Midbrain (tissue), 1 donor: ENCODE measurements around the gene GSG1L.

Source experiments
- DNase-seq: peaks from one replicate; lab custom pipeline; 2025; lab: John Stamatoyannopoulos, UW

GSG1L gene

DNA sequence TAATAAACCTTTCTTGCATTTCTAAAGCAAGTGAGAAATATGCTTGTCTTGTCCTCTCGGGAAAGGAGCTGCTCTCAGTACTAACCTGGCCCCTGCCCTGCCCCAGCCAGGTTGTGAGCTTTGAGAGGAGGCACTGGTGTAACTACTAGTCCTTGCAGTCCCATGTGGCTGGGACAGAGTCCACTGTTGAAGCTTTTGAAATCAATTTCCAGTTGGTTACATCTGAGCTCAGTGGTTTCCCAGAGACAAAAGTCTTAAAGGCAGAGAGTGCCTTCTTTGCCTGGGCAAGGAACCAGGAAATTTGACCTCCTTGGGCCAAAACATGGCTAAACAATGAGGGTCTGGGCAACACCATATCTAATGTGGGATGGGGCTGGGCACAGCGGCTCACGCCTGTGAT lies 48.7 kb downstream of the GSG1L start:
- DNase-seq = no peak

DNA sequence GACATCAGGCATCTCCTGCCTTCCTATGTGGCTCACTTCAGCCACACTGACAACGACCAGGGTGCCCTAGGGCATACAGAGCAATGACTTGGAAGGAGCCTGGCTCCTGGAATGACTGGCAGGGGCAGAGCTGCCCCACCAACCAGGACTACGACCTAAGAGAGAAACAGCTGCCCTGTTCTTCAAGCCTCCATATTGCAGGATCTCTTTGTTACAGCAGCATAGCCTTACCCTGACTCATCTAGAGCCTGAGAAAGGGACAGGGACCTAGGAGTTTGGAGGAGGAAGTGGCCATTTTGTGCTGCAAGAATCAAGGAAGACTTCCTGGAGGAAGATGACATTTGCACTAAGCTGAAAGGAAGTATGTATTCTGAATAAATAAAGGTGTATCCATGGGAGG lies 49.6 kb downstream of the GSG1L start:
- no peak for DNase-seq

DNA sequence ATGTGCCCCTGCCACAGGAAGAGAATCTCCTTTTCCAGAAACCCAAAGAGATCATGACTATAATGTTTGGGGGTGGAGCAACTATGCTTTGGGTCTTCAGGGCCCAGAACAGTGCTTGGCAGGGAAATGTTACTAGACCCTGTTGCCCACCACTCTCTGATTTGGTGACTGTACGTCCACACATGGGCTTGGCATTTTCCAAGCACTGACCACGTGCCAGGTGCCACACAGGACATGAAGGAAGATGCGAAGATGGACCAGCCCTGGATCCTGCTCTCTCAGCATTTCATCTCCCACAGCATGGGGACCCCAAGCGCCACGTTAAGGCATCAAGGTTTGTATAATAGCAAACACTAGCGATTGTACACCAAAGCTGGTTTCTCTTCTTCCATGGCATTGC lies 50.1 kb downstream of the GSG1L start:
- DNase-seq = no peak

DNA sequence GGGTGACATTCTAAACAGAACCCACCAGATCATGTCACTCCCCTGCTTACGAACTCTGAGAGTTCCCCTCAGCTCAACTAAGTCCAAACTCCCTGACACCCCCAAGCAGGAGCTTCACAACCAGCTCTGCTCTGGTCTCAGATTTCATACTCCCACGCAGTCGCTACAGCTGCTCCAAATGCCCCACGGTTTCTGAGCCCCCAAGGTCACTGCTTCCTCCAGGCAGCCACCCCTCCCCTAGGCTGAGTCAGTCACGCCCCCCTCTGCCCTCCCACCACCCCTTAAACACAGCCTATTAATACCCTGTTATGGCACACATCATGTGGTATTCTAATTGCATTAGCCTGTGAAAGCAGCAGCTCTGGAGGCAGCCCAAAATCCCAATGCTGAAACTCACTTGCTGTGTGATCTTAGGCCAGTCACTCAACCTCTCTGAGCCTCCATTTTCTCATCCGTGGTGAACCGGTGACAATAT lies 51.5 kb downstream of the GSG1L start:
- DNase-seq = no peak

DNA sequence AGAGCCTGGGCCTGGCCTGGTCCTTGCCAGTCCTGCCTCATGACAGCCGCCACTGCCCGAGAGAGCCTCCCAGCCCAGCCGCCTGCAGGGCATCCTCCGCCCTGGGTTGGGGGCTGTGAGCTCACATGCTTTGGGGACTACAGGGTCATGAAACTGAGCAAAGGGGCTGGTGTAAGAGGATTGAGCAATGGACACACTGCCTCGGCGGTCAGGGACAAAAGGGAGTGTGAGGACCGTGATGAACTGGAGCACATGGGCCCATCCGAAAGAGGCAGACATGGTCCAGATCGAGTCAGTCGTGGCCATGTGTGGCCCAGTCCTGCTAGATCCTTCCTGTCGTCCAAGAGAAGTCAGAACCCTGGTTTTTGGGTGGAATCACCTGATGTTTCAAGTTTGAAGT lies 52.3 kb downstream of the GSG1L start:
- DNase-seq = no peak

DNA sequence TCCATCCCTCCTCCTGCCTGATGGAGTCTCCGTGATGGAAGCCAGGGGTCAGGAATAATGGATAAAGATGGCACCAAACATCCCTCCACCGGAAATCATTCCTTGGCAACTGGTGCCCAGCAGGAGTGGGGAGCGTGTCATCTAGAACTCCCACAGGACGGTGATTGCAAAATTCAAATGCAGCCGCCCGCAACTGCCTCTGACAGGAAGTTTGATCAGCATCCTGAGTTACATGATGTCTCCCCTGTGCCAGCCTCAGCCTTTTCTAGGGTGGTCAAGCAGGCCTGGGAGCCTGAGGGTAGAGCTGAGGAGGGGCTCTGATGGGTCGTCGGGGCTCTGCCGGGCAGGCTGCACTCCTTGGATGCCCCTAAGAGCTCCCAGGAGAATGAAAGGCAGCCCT lies 52.8 kb downstream of the GSG1L start:
- no peak for DNase-seq

DNA sequence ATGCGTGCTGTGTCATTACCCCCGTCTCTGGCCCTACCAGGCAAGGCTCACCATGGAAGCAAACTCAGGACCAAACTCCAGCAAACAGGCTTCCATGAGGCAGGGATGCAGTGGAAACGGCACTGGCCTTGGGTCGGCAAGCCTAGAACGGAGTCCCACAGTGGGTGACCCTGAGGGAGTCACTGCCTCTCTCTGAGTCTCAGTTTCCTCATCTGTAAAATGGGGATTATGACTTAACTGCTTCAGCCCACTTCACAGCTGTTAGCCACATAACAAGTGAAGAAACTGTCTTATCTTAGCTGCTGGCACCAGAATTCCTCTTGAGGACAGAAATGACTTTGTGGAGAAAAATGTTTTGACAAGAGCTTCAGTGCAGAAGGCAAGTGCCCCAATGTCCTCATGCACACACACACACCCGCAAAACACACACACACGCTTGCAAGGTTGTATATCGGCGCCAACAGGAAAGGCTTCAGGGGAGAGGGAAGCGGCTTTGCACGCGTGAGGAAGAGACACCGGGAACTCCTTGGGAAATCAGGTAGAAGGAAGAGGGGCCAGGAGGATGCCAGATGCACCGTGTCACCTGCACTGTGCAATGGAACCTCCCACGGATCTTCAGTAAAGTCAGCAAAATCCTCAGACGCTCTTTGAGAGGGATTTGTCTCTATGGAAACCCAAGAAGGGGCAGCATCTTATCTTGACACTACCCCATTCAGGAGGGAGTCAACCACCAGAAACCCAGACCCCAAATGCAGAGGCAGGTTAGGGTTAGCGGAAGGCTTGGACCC lies 53.7 kb downstream of the GSG1L start:
- no peak for DNase-seq

DNA sequence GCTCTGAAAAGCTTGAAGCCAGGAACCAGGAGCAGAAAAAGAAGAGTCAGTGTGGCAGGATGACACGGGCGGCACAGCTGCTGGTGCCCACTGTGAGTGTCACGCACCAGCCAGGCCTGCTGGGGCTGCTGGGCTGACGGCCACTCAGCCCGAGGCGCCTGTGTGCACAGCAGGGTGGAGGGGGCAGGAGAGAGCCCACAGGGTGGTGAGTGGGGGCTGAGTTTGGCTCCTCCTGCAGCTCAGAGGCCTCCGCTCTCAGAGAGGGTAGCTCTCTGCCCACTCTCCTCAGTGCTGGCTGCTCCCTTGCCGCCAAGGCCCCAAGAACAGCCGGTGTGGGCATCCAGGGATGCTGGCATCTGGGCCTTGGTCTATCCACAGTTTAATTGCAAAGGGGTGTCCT lies 59.6 kb downstream of the GSG1L start:
- no peak for DNase-seq

DNA sequence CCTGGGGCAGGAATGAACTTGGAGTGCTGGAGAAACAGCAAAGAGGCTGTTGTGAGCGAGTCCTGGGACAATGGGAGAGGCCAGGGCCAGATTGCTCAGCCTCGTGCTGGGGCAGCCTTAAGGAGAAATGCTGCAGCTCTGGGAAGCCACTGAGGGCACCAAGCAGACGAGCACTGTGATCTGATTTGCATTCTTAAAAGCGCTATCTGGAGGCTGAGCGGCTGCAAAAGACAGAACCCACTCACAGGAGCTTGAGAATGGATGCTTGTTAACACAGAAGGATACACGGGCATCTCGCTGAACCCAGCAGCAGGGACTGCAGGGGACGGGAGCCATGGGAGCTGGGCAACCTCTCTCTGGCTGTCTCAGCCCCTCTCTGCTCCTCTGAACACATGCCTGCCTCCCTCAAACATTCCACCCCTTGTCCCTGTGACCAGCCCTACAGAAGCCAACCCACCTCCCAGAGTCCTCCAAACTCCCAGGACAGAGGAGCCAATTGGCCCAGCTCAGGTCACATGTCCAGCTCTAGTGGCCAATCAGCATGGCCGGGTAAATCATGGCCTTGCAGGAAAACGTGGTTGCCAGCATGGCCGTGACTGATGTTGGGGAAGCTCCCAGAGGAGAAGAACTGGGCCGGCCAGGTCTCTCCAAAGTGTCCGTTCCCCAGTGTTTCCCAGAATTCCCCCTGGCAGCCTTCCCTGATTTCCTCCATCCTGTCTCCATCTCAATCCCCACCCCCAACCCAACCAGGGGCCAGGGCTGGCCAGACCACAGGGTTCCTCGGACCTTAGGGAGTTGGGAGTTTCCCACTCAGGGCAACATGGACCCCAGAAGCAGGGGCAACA lies 60.3 kb downstream of the GSG1L start:
- no peak for DNase-seq

DNA sequence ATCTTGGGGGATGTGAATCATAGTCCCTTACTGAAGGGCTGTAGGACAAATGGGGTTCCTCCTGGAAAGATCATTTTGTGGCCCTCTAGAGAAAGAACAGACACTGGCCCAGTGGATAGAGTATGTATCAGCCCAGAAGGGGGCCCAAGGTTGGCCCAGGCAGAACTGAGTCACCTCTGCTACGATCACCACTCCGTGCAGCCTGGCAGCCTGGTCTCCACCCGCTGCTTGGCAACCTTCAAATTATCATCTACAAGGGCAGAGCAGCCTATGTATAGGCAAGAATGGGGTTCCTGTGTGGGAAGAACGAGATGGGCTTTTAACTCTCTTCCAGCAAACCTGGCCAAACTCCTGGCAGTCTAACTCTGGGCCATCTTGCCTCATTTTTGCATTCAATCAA lies 61.9 kb downstream of the GSG1L start:
- no peak for DNase-seq

DNA sequence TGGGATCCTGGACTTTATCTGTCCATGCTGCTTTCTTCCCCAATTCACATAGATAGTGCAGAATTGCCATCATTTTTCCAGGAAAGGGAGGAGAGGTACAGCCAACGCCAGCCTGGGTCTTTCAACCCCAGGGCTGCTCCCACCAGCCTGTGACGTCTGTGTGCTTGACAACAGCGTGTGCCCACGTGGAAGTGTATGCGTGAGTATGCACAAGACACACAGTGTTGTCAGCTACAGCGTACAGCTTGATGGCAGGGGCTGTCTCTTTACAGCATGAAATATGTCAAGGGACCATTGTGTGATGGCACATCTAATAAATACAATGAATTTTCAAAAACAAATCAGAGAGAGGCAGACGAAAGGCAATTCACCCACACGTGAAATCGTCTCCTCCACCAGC lies 62.3 kb downstream of the GSG1L start:
- no peak for DNase-seq

DNA sequence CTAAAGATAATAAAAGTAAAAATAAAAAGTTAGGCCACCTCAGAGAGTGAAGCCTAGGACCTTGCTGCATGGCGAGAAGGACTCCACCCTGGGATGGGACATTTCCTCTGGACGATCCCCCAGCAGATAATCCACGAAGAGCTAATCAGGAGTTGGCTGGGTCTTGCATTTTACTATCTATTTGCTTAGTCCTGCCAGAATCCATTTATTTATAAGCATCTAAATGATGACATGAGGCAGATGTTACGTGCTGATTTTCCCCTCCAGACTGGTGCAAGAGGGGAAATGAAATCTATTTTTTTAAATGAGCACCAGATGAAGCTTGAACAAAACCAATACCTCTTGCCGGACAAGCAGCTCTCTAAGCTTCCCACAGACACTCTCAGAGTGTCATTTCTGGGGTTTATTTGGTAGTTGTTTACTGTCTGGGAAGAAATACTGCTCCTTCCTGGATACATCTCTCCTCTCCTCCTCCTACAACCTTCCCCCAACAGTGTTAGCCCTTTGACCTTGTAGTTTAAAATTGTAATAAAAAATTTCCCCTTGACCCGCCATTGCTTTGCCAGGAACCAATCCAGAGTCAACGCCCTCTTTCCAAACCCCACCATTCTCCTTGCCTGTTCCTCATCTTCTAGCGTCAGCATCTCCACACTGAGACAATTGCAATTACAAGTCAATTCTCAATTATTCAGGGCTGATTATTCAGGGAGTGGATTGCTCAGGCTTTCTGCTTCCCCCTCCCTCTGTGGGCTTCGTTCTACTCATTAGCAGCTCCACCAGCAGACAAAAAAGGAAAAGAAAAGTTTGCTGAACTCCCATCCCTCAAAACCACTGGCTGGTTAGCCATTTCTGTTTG lies 63.0 kb downstream of the GSG1L start:
- DNase-seq = no peak

DNA sequence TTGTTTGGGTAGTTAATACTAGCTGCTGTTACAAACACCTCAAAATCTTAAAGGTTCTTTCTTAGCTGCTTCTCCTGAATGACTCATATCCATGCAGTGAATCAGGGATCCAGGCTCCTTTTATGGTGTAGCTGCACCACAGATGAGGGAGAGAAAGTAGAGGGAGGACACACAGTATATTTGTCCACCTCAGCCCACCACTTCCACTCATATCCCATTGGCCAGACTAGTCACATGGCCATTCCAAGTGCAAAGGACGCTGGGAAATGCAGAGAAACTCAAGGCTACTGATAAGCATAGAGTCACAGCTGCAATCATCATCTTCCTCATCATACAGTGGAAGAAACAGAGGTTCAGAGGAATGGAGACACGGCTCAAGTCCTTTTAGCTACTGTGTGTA lies 63.8 kb downstream of the GSG1L start:
- DNase-seq = no peak

DNA sequence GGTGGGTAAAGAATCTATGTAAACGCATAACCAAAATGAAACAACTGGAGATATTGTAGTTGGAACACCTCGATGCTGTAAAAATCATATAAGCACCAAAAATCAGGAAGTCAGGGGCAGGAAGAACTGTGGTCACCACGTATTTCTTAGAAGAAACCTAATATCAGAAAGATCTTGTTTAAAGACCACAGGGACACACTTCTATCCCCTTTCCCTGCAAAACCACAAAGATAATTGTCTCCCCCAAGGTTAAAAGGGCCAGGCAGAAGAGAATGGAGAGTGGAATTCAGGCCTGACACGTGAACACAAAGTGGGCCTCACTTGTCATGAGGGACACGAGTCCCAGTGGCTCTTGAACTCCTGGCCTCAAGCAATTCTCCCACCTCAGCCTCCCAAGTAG lies 68.1 kb downstream of the GSG1L start:
- DNase-seq = no peak

DNA sequence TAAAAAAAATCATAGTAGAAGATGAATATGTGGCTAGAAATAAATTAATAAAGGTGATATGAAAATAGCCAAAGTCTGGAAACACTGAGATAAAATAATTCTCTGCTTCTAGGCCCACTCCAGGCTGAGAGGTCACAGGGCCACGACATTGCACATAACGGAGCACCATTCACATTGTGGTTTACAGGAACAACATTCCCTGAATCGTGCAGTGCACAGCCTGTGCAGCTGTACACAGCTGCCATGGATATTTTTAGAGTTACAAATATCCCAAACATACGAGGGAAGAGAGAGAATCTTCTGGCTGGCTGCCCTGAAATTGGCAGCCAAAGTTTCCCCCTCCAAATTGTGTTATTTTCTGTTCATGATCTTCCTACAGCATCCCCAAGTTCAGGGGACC lies 68.8 kb downstream of the GSG1L start:
- no peak for DNase-seq

DNA sequence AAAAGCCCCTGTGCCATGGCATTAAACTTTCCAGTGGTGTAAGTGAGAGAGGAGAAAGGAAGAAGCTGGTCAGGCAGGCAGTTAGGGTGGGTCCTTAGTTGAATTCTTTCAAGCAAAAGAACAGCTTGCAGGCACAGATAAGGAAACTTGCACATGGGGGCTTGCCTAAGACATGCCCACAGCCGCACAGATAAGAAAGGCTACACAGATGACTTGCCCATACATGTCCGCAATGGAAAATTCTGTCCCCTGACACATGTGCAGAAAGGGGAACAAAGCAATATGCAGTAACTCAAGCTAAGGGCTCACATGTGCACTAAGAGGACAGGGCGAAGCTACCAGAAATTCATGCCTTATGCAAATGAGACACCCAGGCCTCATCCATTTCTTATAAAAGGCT lies 69.9 kb downstream of the GSG1L start:
- DNase-seq = no peak

DNA sequence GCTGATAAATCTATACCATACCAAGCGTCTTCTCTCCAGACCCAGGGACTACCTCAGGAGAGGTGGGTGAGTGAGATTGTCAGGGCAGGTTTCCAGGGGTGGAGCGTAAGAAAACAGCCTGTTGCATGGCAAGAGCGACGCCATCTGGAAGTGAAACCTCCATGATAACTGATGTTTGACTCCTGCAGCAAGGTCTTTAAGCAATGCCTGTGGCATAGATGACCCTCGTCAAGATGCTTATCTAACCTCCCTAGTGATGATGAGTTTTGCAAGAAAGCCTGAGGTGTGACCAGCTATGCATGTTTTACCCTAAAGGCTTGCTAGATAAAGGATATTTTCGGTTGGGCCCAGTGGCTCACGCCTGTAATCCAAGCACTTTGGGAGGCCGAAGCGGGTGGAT lies 71.6 kb downstream of the GSG1L start:
- no peak for DNase-seq

DNA sequence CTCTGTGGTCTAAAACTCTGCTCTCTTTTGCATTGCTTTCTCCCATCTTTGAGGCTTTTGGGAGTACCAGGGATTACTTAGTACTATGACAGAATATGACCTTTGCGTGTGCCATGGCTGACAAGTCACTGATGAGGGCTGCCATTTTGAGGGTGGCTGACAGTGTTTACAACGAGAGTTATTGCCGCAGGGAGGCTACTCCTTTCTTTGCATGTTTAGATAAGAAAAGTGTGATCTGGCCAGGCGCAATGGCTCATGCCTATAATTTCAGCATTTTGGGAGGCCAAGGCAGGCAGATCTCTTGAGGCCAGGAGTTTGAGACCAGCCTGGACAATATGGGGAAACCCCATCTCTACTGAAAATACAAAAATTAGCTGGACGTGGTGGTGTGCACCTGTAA lies 77.5 kb downstream of the GSG1L start:
- no peak for DNase-seq

DNA sequence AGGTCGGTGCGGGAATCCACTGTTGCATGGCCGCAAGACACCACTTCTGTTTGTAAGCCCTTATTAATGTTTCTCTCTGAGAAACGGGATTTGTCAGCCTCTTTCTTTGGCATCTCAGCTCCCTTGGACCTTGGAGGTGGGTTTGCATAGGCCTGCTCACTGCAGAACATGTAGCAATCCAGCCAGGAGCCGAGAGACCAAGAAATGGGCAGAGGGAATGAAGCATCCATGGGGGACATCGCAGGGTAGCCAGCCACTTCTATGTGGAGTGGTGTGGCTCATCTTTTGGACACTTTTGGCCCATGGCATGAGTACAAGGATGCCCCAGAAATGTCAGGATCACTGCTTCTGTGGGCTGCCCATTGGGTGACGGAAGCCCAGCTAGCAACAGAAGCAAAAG lies 79.4 kb downstream of the GSG1L start:
- DNase-seq = no peak

DNA sequence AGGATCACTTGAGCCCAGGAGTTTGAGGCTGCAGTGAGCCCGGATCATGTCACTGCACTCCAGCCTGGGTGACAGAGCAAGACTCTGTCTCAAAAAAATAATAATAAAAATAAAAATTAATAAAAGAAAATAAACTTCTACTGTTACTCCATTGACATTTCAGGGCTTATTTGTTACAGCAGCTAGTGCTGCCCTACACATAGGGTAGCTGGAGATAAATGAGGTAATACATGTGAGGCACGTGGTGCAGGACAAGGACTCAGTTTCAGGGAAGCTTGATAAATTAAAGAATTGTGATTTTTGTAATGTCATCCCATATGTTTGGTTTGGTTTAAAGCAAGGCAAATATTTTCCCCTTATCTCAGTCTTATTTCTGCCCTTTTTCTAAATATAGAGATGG lies 80.3 kb downstream of the GSG1L start:
- no peak for DNase-seq

DNA sequence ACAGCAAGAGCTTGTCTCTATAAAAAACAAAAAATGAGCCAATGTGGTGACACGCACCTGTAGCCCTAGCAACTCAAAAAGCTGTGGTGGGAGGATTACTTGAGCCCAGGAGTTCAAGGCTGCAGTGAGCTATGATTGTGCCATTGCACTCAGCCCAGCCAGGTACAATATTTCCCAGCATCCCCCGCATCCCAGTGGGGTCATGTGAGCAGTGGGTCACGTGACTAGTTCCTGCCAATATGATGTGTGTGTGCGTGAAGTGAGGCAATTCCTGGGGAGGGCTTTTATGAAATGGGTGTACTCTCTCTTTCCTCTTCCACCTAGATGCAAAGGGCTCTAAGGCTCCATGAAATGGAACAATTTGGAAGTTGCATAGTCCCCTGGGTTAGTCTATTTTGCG lies 81.3 kb downstream of the GSG1L start:
- no peak for DNase-seq

DNA sequence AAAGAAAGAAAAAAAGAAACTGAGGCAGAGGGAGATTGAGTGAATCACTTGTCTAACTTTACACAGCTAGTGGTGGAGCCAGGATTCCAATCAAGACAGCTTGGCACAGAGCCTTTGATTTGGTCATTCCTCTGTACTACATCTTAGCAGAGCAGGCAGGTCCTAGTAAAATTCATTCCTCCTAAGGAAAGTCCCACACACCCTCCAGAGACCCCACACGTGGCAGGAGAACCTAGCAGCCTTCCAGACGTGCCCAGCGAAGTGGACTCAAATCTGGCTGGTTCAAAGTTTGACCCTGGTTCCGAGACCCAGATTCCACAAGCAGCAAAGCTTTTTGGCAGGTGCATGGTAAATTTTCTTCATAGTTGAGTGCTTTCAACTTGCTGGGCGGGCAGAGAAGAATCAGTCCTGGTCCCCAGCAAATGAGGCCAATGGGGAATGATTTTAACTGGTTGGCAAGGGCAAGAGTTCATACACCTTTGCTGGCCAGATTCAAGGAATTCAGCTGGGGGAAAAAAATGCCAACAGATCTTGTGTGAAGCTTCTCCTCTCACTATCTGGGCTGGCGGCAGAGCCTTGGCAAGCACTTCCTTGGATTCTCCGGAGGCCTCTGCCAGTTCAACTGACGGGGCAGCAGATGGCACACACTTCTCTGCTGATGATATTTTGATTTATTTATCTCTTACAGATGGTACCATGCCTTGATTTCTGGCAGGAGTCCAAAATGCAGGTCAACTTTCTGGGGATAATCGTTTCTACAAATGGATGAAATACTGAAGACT lies 82.4 kb downstream of the GSG1L start:
- no peak for DNase-seq
